HEK293 (cell line): ENCODE data around the gene LRRC8E.

Experiments used
- CTCF ChIA-PET: fragments of 350-600 bp; formaldehyde crosslinking; extraction: SDS; loops from one replicate; lab custom pipeline; 2021; ENCODE audit warnings: antibody characterized with exemption; lab: Yijun Ruan, JAX
- POLR2A ChIA-PET: fragments of 300-600 bp; formaldehyde crosslinking; extraction: SDS; loops from one replicate; lab custom pipeline; 2020; ENCODE audit warnings: antibody characterized with exemption, inconsistent platforms; lab: Yijun Ruan, JAX
- H3K27ac ChIP-seq: fragments of 200-500 bp; sonication (Bioruptor generic); 2 replicates; pipeline ENCODE4 v1.5.1; 2014; ENCODE audit warnings: low read depth, low read length, control low read depth, inconsistent platforms; ENCODE audit errors: extremely low read depth
- H3K36me3 ChIP-seq, 2 experiments: fragments of 200-500 bp in 1 of 2; sonication (Bioruptor generic) in 1 of 2; 1 replicate in 1 of 2; 2 replicates in 1 of 2; pipeline ENCODE4 v1.5.1; 2014 to 2017; ENCODE audit warnings: inconsistent platforms in 2 of 2, low read length in 2 of 2; ENCODE audit not compliant: control insufficient read depth in 2 of 2, insufficient read depth in 1 of 2
- H3K4me1 ChIP-seq: fragments of 200-500 bp; sonication (Bioruptor generic); 2 replicates; pipeline ENCODE4 v1.5.1; 2014; ENCODE audit warnings: mild to moderate bottlenecking, low read length, inconsistent platforms; ENCODE audit not compliant: control insufficient read depth, insufficient read depth
- H3K4me3 ChIP-seq: 2 replicates; pipeline ENCODE4 v1.5.1; 2011; ENCODE audit warnings: low read depth, mild to moderate bottlenecking, control low read depth, low read length, moderate library complexity
- H3K9me3 ChIP-seq: fragments of 200-500 bp; sonication (Bioruptor generic); 2 replicates; pipeline ENCODE4 v1.5.1; 2014; ENCODE audit warnings: low read depth, low read length, inconsistent platforms; ENCODE audit not compliant: control insufficient read depth, insufficient read depth
- EGR2 ChIP-seq: fragments of 450-650 bp; formaldehyde crosslinking; IDR thresholded peaks from 2 replicates; pipeline ENCODE4 v1.5.1; 2016; ENCODE audit warnings: low read depth, missing biosample characterization, missing genetic modification characterization
- ELK4 ChIP-seq: IDR thresholded peaks from 2 replicates; pipeline ENCODE4 v1.6.1; 2011; ENCODE audit warnings: mild to moderate bottlenecking, low read depth, low read length, borderline replicate concordance
- GLIS1 ChIP-seq: fragments of 450-650 bp; formaldehyde crosslinking; IDR thresholded peaks from 2 replicates; pipeline ENCODE4 v1.5.1; 2016; ENCODE audit warnings: missing biosample characterization, missing genetic modification characterization
- GLIS2 ChIP-seq: fragments of 450-650 bp; formaldehyde crosslinking; IDR thresholded peaks from 2 replicates; pipeline ENCODE4 v1.5.1; 2016; ENCODE audit warnings: missing biosample characterization, missing genetic modification characterization
- PATZ1 ChIP-seq: fragments of 450-650 bp; formaldehyde crosslinking; IDR thresholded peaks from 2 replicates; pipeline ENCODE4 v1.5.1; 2016; ENCODE audit warnings: missing biosample characterization, missing genetic modification characterization
- SCRT2 ChIP-seq: fragments of 450-650 bp; formaldehyde crosslinking; IDR thresholded peaks from 2 replicates; pipeline ENCODE4 v1.5.1; 2016; ENCODE audit warnings: missing biosample characterization, missing genetic modification characterization
- ZBTB26 ChIP-seq: fragments of 450-650 bp; formaldehyde crosslinking; optimal IDR thresholded peaks from 2 replicates; pipeline ENCODE3; 2016; ENCODE audit warnings: missing biosample characterization, mild to moderate bottlenecking, missing genetic modification characterization
- ZFHX2 ChIP-seq: fragments of 450-650 bp; formaldehyde crosslinking; conservative IDR thresholded peaks from 2 replicates; pipeline ENCODE4 v1.5.1; 2016; ENCODE audit warnings: missing biosample characterization, missing genetic modification characterization
- ZIC2 ChIP-seq: fragments of 450-650 bp; formaldehyde crosslinking; IDR thresholded peaks from 2 replicates; pipeline ENCODE4 v1.5.1; 2016; ENCODE audit warnings: missing biosample characterization, missing genetic modification characterization
- ZNF114 ChIP-seq: fragments of 450-650 bp; formaldehyde crosslinking; IDR thresholded peaks from 2 replicates; pipeline ENCODE4 v1.5.0; 2017; ENCODE audit warnings: missing biosample characterization, missing genetic modification characterization
- ZNF169 ChIP-seq: fragments of 450-650 bp; formaldehyde crosslinking; IDR thresholded peaks from 2 replicates; pipeline ENCODE4 v1.5.1; 2016; ENCODE audit warnings: missing biosample characterization, missing genetic modification characterization
- ZNF37A ChIP-seq: fragments of 450-650 bp; IDR thresholded peaks from 2 replicates; pipeline ENCODE4 v1.5.1; 2018; ENCODE audit warnings: missing biosample characterization, missing genetic modification characterization
- ZNF433 ChIP-seq: fragments of 450-650 bp; formaldehyde crosslinking; IDR thresholded peaks from 2 replicates; pipeline ENCODE4 v1.5.1; 2016; ENCODE audit warnings: missing biosample characterization, missing genetic modification characterization, low read depth
- ZNF623 ChIP-seq: fragments of 450-650 bp; formaldehyde crosslinking; IDR thresholded peaks from 2 replicates; pipeline ENCODE4 v1.5.1; 2016; ENCODE audit warnings: missing biosample characterization, missing genetic modification characterization
- ZNF777 ChIP-seq: fragments of 450-650 bp; formaldehyde crosslinking; IDR thresholded peaks from 2 replicates; pipeline ENCODE4 v1.5.1; 2017; ENCODE audit warnings: missing biosample characterization, missing genetic modification characterization, borderline replicate concordance
- ZSCAN18 ChIP-seq: fragments of 450-650 bp; formaldehyde crosslinking; IDR thresholded peaks from 2 replicates; pipeline ENCODE4 v1.5.1; 2016; ENCODE audit warnings: missing biosample characterization, missing genetic modification characterization

Gene LRRC8E

GRCh38 chr19:7905268-7905667 lies 17.0 kb downstream of the LRRC8E start:
- H3K27ac ChIP-seq, result no peak overlapping the region
- peak overlapping the region; percentile 12 for H3K4me3 ChIP-seq
- peaks cover 5% of the 10 kb centered on the region; the same call in 1 of the 2 replicates for H3K4me1 ChIP-seq
- TF ChIP-seq ZNF37A (tag by site-specific recombination) (no peak), ZNF114 (tag by site-specific recombination) (no peak), ZNF623 (tag by site-specific recombination) (no peak), ZNF433 (tag by site-specific recombination) (no peak), GLIS2 (tag by site-specific recombination) (peak; percentile 59; the same call in 1 of the 2 replicates), GLIS1 (tag by site-specific recombination) (peak; percentile 95), ZIC2 (tag by site-specific recombination) (peak; percentile 51)
- ChIA-PET POLR2A (no interaction called here), CTCF (no interaction called here)
- peaks cover 0 to 33% of the 10 kb centered on the region in 2 experiments; a peak in 1 of 3 replicates for H3K36me3 ChIP-seq
- H3K9me3 ChIP-seq, result no peaks in the 10 kb centered on the region

- Histone ChIP-seq H3K36me3 (peaks cover 0 to 33% of the 10 kb centered on the region in 2 experiments; a peak in 1 of 3 replicates), H3K27ac (no peak overlapping the region), H3K9me3 (no peaks in the 10 kb centered on the region), H3K4me3 (no peak overlapping the region), H3K4me1 (peaks cover 5% of the 10 kb centered on the region; the same call in 1 of the 2 replicates)
- CTCF ChIA-PET, result no interaction called here
- TF ChIP-seq EGR2 (tag by site-specific recombination) (peak; percentile 85), ZFHX2 (tag by site-specific recombination) (peak; percentile 80), ZSCAN18 (tag by site-specific recombination) (no peak), ZNF777 (tag by site-specific recombination) (no peak), ZNF169 (tag by site-specific recombination) (no peak)
- POLR2A ChIA-PET, result no interaction called here
Observed at GRCh38 chr19:7905859-7906258, 17.5 kb downstream of the LRRC8E start.

- POLR2A ChIA-PET, result interaction anchor here (0.7 to 2.7 kb wide), 3 partner anchors 8 to 36 kb away, joined by 3 to 16 read pairs (median 4); partner anchors contain the start of gene SNAPC2
Observed at GRCh38 chr19:7907122-7907521, 18.8 kb downstream of the LRRC8E start.

More at GRCh38 chr19:7907122-7907521, 18.8 kb downstream of the LRRC8E start:
- Histone ChIP-seq H3K9me3 (no peaks in the 10 kb centered on the region), H3K4me1 (peaks cover 5% of the 10 kb centered on the region; the same call in 1 of the 2 replicates), H3K36me3 (peaks cover 0 to 40% of the 10 kb centered on the region in 2 experiments; a peak in 1 of 3 replicates), H3K4me3 (no peak overlapping the region), H3K27ac (no peak overlapping the region)
- CTCF ChIA-PET, result no interaction called here
- TF ChIP-seq PATZ1 (tag by site-specific recombination) (no peak), SCRT2 (tag by site-specific recombination) (peak; percentile 49; the same call in 1 of the 2 replicates), ELK4 (no peak), ZBTB26 (tag by site-specific recombination) (peak; percentile 8)
